HepG2 (cell line): ENCODE measurements around the gene NINJ2. TPM values are rescaled to one million over a fixed set of nuclear protein-coding genes. Genes with fewer than 3 reads are reported as not detected.

Experiments used
- DNMT3B ChIP-seq: conservative IDR thresholded peaks from 2 replicates; pipeline ENCODE4 v1.6.1; 2016; ENCODE audit warnings: missing biosample characterization, control low read depth
- ELF3 ChIP-seq: IDR thresholded peaks from 2 replicates; pipeline ENCODE4 v1.6.1; 2016; ENCODE audit warnings: missing genetic modification reagents, missing compliant biosample characterization
- GLI4 ChIP-seq: sonication (generic); formaldehyde crosslinking; IDR thresholded peaks from 2 replicates; pipeline ENCODE4 v1.5.1; 2020; ENCODE audit warnings: missing genetic modification reagents, mild to moderate bottlenecking, moderate library complexity, borderline replicate concordance
- HDAC2 ChIP-seq: sonication (generic); formaldehyde crosslinking; IDR thresholded peaks from 2 replicates; pipeline ENCODE4 v1.4.0; 2020; ENCODE audit warnings: missing genetic modification reagents
- HMG20B ChIP-seq: conservative IDR thresholded peaks from 2 replicates; pipeline ENCODE4 v1.6.1; 2016; ENCODE audit warnings: missing genetic modification reagents, missing compliant biosample characterization
- HOXA5 ChIP-seq: sonication (generic); formaldehyde crosslinking; IDR thresholded peaks from 2 replicates; pipeline ENCODE4 v1.4.0; 2020; ENCODE audit warnings: missing genetic modification reagents
- NCOA2 ChIP-seq: sonication (generic); formaldehyde crosslinking; IDR thresholded peaks from 2 replicates; pipeline ENCODE4 v1.8.0; 2022; ENCODE audit warnings: inconsistent platforms
- NFKBIZ ChIP-seq: IDR thresholded peaks from 2 replicates; pipeline ENCODE4 v1.6.1; 2018; ENCODE audit warnings: missing genetic modification reagents, missing compliant biosample characterization
- NR0B2 ChIP-seq: sonication (generic); formaldehyde crosslinking; IDR thresholded peaks from 2 replicates; pipeline ENCODE4 v1.4.0; 2020; ENCODE audit warnings: mild to moderate bottlenecking, missing genetic modification reagents
- SMARCE1 ChIP-seq: fragments of 450-650 bp; IDR thresholded peaks from 2 replicates; pipeline ENCODE4 v1.6.1; 2017; ENCODE audit warnings: borderline replicate concordance
- SOX6 ChIP-seq, 2 experiments: fragments of 450-650 bp in 1 of 2; sonication (generic) in 1 of 2; formaldehyde crosslinking in 1 of 2; IDR thresholded peaks; 2 replicates each; pipeline versions ENCODE4 v1.4.0 to v1.6.1; 2017 to 2020; ENCODE audit warnings: antibody characterized with exemption in 1 of 2, mild to moderate bottlenecking in 1 of 2, missing genetic modification reagents in 1 of 2
- SRSF9 ChIP-seq: fragments of 200-400 bp; formaldehyde crosslinking; IDR thresholded peaks from 2 replicates; pipeline ENCODE4 v1.6.1; 2018; ENCODE audit warnings: borderline replicate concordance, mild to moderate bottlenecking, low read depth, low read length; ENCODE audit not compliant: insufficient read depth, poor library complexity, severe bottlenecking
- ZNF317 ChIP-seq: sonication (generic); formaldehyde crosslinking; IDR thresholded peaks from 2 replicates; pipeline ENCODE4 v1.5.0; 2020; ENCODE audit warnings: mild to moderate bottlenecking, missing genetic modification reagents
- ZNF326 ChIP-seq: sonication (generic); formaldehyde crosslinking; IDR thresholded peaks from 2 replicates; pipeline ENCODE4 v1.4.0; 2020; ENCODE audit warnings: missing genetic modification reagents, borderline replicate concordance
- ZNF367 ChIP-seq: sonication (generic); formaldehyde crosslinking; IDR thresholded peaks from 2 replicates; pipeline ENCODE4 v1.4.0; 2020; ENCODE audit warnings: missing genetic modification reagents, borderline replicate concordance
- ZNF44 ChIP-seq: sonication (generic); formaldehyde crosslinking; IDR thresholded peaks from 2 replicates; pipeline ENCODE4 v1.5.1; 2020; ENCODE audit warnings: mild to moderate bottlenecking, missing genetic modification reagents
- ZNF724P ChIP-seq: sonication (generic); formaldehyde crosslinking; IDR thresholded peaks from 2 replicates; pipeline ENCODE4 v1.8.0; 2022; ENCODE audit warnings: missing genetic modification reagents, borderline replicate concordance
- polyA plus RNA-seq, 8 experiments: library from polyadenylated mRNA; depleted of rRNA in 3 of 8; stranded (reverse) in 7 of 8; unstranded in 1 of 8; fragments of >200 nt; fragmentation: Illumina TruSeq in 4 of 8; extraction: Trizol in 4 of 8; gene quantifications; 2 replicates each; pipeline versions ENCODE4 v1.2.1 to v1.2.3, GENCODE V29; 2011 to 2016; ENCODE audit warnings: low read depth in 4 of 8, missing spikeins in 1 of 8, mixed read lengths in 1 of 8; ENCODE audit not compliant: insufficient read depth in 1 of 8
- total RNA-seq, 5 experiments: library from RNA; depleted of rRNA; stranded (reverse); fragments of >200 nt; fragmentation: Illumina TruSeq; extraction: Trizol; gene quantifications; 2 replicates each; pipeline ENCODE4 v1.2.3, GENCODE V29; 2016; ENCODE audit warnings: low read depth in 1 of 5
- TF ChIP-seq, protein P1 (sequence below): sonication (generic); formaldehyde crosslinking; IDR thresholded peaks from 2 replicates; pipeline ENCODE4 v1.4.0; 2020; ENCODE audit warnings: mild to moderate bottlenecking, missing genetic modification reagents
- TF ChIP-seq, protein P2 (sequence below): sonication (generic); formaldehyde crosslinking; IDR thresholded peaks from 2 replicates; pipeline ENCODE4 v1.4.0; 2020; ENCODE audit warnings: mild to moderate bottlenecking, missing genetic modification reagents
- TF ChIP-seq, protein P3 (sequence below): sonication (generic); formaldehyde crosslinking; IDR thresholded peaks from 2 replicates; pipeline ENCODE4 v1.5.0; 2020; ENCODE audit warnings: missing genetic modification reagents

NINJ2 gene
- total and polyA plus RNA-seq, 2 of the 13 experiments (the other 11 are each of a cell fraction or from before 2014, with no cell fraction given): 0.62 to 3.8 TPM

- TF ChIP-seq, protein P1, sequence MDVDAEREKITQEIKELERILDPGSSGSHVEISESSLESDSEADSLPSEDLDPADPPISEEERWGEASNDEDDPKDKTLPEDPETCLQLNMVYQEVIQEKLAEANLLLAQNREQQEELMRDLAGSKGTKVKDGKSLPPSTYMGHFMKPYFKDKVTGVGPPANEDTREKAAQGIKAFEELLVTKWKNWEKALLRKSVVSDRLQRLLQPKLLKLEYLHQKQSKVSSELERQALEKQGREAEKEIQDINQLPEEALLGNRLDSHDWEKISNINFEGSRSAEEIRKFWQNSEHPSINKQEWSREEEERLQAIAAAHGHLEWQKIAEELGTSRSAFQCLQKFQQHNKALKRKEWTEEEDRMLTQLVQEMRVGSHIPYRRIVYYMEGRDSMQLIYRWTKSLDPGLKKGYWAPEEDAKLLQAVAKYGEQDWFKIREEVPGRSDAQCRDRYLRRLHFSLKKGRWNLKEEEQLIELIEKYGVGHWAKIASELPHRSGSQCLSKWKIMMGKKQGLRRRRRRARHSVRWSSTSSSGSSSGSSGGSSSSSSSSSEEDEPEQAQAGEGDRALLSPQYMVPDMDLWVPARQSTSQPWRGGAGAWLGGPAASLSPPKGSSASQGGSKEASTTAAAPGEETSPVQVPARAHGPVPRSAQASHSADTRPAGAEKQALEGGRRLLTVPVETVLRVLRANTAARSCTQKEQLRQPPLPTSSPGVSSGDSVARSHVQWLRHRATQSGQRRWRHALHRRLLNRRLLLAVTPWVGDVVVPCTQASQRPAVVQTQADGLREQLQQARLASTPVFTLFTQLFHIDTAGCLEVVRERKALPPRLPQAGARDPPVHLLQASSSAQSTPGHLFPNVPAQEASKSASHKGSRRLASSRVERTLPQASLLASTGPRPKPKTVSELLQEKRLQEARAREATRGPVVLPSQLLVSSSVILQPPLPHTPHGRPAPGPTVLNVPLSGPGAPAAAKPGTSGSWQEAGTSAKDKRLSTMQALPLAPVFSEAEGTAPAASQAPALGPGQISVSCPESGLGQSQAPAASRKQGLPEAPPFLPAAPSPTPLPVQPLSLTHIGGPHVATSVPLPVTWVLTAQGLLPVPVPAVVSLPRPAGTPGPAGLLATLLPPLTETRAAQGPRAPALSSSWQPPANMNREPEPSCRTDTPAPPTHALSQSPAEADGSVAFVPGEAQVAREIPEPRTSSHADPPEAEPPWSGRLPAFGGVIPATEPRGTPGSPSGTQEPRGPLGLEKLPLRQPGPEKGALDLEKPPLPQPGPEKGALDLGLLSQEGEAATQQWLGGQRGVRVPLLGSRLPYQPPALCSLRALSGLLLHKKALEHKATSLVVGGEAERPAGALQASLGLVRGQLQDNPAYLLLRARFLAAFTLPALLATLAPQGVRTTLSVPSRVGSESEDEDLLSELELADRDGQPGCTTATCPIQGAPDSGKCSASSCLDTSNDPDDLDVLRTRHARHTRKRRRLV (CRISPR knock-in tag): peak; percentile 58; the same call in 1 of the 2 replicates
- TF ChIP-seq SOX6 (IDR thresholded peaks at IDR 0.05) (no peak), SOX6 (CRISPR knock-in tag; IDR thresholded peaks at IDR 0.05) (peak; percentile 99), ELF3 (peak; percentile 77), HDAC2 (CRISPR knock-in tag) (peak; percentile 83), DNMT3B (CRISPR knock-in tag) (no peak), NR0B2 (peak; percentile 95; the same call in 1 of the 2 replicates), HOXA5 (no peak), ZNF367 (CRISPR knock-in tag) (no peak), NCOA2 (CRISPR knock-in tag) (peak; percentile 65; the same call in 1 of the 2 replicates), SMARCE1 (no peak), SRSF9 (no peak), GLI4 (CRISPR knock-in tag) (peak; percentile 65; the same call in 1 of the 2 replicates), NFKBIZ (CRISPR knock-in tag) (peak; percentile 81; the same call in 1 of the 2 replicates), ZNF724P (CRISPR knock-in tag) (peak; percentile 90; the same call in 1 of the 2 replicates), ZNF326 (CRISPR knock-in tag) (no peak), ZNF317 (CRISPR knock-in tag) (peak; percentile 75), HMG20B (CRISPR knock-in tag) (0 out of 2 replicates have a peak, but pooled peaks have one; percentile 54), ZNF44 (CRISPR knock-in tag) (peak; percentile 62; the same call in 1 of the 2 replicates)
- TF ChIP-seq, protein P2, sequence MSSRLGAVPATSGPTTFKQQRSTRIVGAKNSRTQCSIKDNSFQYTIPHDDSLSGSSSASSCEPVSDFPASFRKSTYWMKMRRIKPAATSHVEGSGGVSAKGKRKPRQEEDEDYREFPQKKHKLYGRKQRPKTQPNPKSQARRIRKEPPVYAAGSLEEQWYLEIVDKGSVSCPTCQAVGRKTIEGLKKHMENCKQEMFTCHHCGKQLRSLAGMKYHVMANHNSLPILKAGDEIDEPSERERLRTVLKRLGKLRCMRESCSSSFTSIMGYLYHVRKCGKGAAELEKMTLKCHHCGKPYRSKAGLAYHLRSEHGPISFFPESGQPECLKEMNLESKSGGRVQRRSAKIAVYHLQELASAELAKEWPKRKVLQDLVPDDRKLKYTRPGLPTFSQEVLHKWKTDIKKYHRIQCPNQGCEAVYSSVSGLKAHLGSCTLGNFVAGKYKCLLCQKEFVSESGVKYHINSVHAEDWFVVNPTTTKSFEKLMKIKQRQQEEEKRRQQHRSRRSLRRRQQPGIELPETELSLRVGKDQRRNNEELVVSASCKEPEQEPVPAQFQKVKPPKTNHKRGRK (CRISPR knock-in tag): peak; percentile 72; the same call in 1 of the 2 replicates
- TF ChIP-seq, protein P3, sequence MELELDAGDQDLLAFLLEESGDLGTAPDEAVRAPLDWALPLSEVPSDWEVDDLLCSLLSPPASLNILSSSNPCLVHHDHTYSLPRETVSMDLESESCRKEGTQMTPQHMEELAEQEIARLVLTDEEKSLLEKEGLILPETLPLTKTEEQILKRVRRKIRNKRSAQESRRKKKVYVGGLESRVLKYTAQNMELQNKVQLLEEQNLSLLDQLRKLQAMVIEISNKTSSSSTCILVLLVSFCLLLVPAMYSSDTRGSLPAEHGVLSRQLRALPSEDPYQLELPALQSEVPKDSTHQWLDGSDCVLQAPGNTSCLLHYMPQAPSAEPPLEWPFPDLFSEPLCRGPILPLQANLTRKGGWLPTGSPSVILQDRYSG: no peak
Observed at GRCh38 chr12:575948-576614, 87.2 kb downstream of the NINJ2 start (continued).
